Retinal pigment epithelial cell (primary cell): ENCODE data around the gene TAS2R40.
"Not testable (repeated sequence)": the region's sequence is repeated elsewhere in the genome, so short reads cannot be mapped to it uniquely, and the experiment has no call there.

Experiments used
- DNase-seq: peaks from one replicate; pipeline ENCODE4 v3.0.0-alpha.2; 2010; ENCODE audit warnings: low read depth
- H3K4me3 ChIP-seq: 2 replicates; pipeline ENCODE4 v1.5.1; 2011; ENCODE audit warnings: mild to moderate bottlenecking, low read length, control low read depth, moderate library complexity
- CTCF ChIP-seq: conservative IDR thresholded peaks from 2 replicates; pipeline ENCODE4 v1.5.1; 2011; ENCODE audit warnings: low read depth, low read length, control low read depth, inconsistent platforms

Gene TAS2R40

GRCh38 chr7:143188994-143189393 lies 32.8 kb upstream of the TAS2R40 start:
- no peak for TF ChIP-seq CTCF
- no peak for DNase-seq
- H3K4me3 ChIP-seq: no peak overlapping the region

GRCh38 chr7:143193880-143194279 lies 28.0 kb upstream of the TAS2R40 start:
- no peak for TF ChIP-seq CTCF
- no peak overlapping the region for H3K4me3 ChIP-seq
- DNase-seq: no peak

GRCh38 chr7:143199040-143199439 lies 22.8 kb upstream of the TAS2R40 start:
- no peak for DNase-seq
- no peak overlapping the region for H3K4me3 ChIP-seq
- no peak for TF ChIP-seq CTCF

GRCh38 chr7:143202161-143202560 lies 19.7 kb upstream of the TAS2R40 start:
- TF ChIP-seq CTCF: no peak
- H3K4me3 ChIP-seq: no peak overlapping the region
- DNase-seq: no peak

- TF ChIP-seq CTCF: no peak
These were observed 18.5 kb upstream of the TAS2R40 start for GRCh38 chr7:143203386-143203785.

GRCh38 chr7:143205560-143206293 lies 16.1 kb upstream of the TAS2R40 start:
- DNase-seq: no peak
- no peak overlapping the region for H3K4me3 ChIP-seq
- TF ChIP-seq CTCF: no peak

More at GRCh38 chr7:143203386-143203785, 18.5 kb upstream of the TAS2R40 start:
- no peak for DNase-seq
- no peak overlapping the region for H3K4me3 ChIP-seq

- DNase-seq: no peak
- no peak overlapping the region for H3K4me3 ChIP-seq
These were observed 11.3 kb upstream of the TAS2R40 start for GRCh38 chr7:143210541-143210940.

GRCh38 chr7:143213478-143213877 lies 8.4 kb upstream of the TAS2R40 start:
- not testable (repeated sequence) for DNase-seq, H3K4me3 ChIP-seq

More at GRCh38 chr7:143210541-143210940, 11.3 kb upstream of the TAS2R40 start:
- no peak for TF ChIP-seq CTCF
